ENCODE results near the gene NECAB3. TPM values are rescaled to one million over a fixed set of nuclear protein-coding genes. Genes with fewer than 3 reads are reported as not detected.

Gene NECAB3
- total and polyA plus RNA-seq, 7 donors: 37.8 to 98.0 (median 63.7) TPM

DNA sequence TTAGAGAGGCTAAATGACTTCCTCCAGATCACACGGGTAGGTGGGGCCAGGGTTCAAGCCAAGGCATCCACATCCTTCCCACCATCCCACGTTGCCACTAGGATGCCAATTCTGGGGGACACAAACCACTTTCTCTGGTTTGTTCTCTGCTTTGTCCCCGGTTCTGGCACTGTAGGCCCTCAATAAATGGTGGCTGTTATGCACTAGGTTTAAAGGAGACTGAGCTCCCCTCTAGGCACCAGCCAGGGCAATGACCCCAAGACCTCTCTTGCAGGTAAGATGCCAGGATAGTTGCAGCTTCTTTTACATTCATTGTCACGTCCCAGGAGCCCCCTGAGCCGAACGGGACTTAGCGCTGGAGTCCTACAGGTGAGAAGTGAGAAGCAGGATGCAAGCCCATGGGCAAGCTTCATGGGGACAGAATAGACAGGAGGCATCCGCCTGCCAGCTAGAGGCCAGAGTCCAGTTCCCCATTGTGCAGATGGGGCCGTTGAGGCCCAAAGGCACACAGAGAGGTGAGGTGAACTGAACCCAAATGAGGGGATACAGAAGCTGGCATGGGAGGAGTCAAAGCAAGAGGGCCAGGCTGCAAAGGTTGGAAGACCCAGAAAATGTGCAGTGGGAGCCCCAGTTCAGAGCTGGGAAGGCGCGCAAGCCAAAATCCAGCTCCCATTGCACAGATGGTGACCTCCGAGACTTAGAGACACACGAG, 45.2 kb upstream of the NECAB3 start:
- peaks cover 10% of the 10 kb centered on the region for H3K4me1 ChIP-seq
- TF ChIP-seq, protein P1, sequence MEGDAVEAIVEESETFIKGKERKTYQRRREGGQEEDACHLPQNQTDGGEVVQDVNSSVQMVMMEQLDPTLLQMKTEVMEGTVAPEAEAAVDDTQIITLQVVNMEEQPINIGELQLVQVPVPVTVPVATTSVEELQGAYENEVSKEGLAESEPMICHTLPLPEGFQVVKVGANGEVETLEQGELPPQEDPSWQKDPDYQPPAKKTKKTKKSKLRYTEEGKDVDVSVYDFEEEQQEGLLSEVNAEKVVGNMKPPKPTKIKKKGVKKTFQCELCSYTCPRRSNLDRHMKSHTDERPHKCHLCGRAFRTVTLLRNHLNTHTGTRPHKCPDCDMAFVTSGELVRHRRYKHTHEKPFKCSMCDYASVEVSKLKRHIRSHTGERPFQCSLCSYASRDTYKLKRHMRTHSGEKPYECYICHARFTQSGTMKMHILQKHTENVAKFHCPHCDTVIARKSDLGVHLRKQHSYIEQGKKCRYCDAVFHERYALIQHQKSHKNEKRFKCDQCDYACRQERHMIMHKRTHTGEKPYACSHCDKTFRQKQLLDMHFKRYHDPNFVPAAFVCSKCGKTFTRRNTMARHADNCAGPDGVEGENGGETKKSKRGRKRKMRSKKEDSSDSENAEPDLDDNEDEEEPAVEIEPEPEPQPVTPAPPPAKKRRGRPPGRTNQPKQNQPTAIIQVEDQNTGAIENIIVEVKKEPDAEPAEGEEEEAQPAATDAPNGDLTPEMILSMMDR (IDR thresholded peaks at IDR 0.05): no peak
- intact Hi-C loops (cut with DNase I): no loop called here

GRCh38 chr20:33716498-33716897, 42.3 kb upstream of the NECAB3 start:
- H3K36me3 ChIP-seq (ENCODE audit: insufficient read depth in 1 of 2, low read depth in 1 of 2): peaks cover 0 to 38% of the 10 kb centered on the region in 2 donors
- ATAC-seq: no peak
- H3K4me3 ChIP-seq: no peak overlapping the region
- TF ChIP-seq, protein P1 (IDR thresholded peaks at IDR 0.05): no peak
- DNase-seq: no peak
- intact Hi-C loops (cut with DNase I): no loop called here
- 89 to 94% (median 90%) methylated on average over 2 of the region's 2 CpGs for WGBS, 3 donors
- no peak overlapping the region for H3K27ac ChIP-seq
- H3K9me3 ChIP-seq: no peaks in the 10 kb centered on the region
- no peaks in the 10 kb centered on the region for H3K27me3 ChIP-seq (ENCODE audit: insufficient read depth in 3 of 3, low read length in 2 of 3)
- peaks cover 10% of the 10 kb centered on the region for H3K4me1 ChIP-seq

More for the DNA sequence above, 45.2 kb upstream of the NECAB3 start:
- no peaks in the 10 kb centered on the region for H3K27me3 ChIP-seq (ENCODE audit: insufficient read depth in 3 of 3, low read length in 2 of 3)
- 42 to 49% (median 42%) methylated on average over 13 of the region's 13 CpGs for WGBS, 3 donors
- H3K9me3 ChIP-seq: no peaks in the 10 kb centered on the region
- ATAC-seq (no peak), DNase-seq (no peak)
- peak overlapping the region; percentile 84 for H3K27ac ChIP-seq
- H3K4me3 ChIP-seq: peak overlapping the region; percentile 89
- peaks cover 0 to 9% of the 10 kb centered on the region in 2 donors for H3K36me3 ChIP-seq (ENCODE audit: insufficient read depth in 1 of 2, low read depth in 1 of 2)

GRCh38 chr20:33713865-33714367, 39.7 kb upstream of the NECAB3 start:
- Histone ChIP-seq H3K4me1 (peaks cover 4% of the 10 kb centered on the region), H3K4me3 (no peak overlapping the region), H3K27ac (no peak overlapping the region), H3K36me3 (ENCODE audit: insufficient read depth in 1 of 2, low read depth in 1 of 2) (peaks cover 0 to 49% of the 10 kb centered on the region in 2 donors), H3K9me3 (no peaks in the 10 kb centered on the region), H3K27me3 (ENCODE audit: insufficient read depth in 3 of 3, low read length in 2 of 3) (no peaks in the 10 kb centered on the region)
- no peak for ATAC-seq
- TF ChIP-seq, protein P1 (IDR thresholded peaks at IDR 0.05): no peak
- intact Hi-C loops (cut with DNase I): no loop called here
- WGBS, 3 donors: 80 to 83% (median 83%) methylated on average over 10 of the region's 10 CpGs
- no peak for DNase-seq

DNA sequence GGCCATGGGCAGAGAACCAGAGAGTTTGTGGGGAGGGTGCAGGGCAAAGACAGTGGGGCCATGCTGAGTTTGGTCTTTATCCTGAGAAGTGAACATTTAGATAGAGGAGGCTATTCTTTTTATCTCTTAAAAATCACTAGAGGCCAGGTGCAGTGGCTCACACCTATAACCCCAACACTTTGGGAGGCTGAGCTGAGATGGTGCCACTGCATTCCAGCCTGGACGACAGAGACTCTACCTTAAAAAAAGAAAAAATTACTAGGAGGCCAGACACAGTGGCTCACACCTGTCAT, 37.2 kb upstream of the NECAB3 start:
- Histone ChIP-seq H3K27me3 (ENCODE audit: insufficient read depth in 3 of 3, low read length in 2 of 3) (no peaks in the 10 kb centered on the region), H3K36me3 (ENCODE audit: insufficient read depth in 1 of 2, low read depth in 1 of 2) (peaks cover 0 to 69% of the 10 kb centered on the region in 2 donors), H3K27ac (no peak overlapping the region), H3K9me3 (no peaks in the 10 kb centered on the region), H3K4me1 (no peaks in the 10 kb centered on the region), H3K4me3 (no peak overlapping the region)
- ATAC-seq (no peak), DNase-seq (no peak)
- WGBS, 3 donors: 47 to 85% (median 77%) methylated on average over 1 of the region's 1 CpG
- intact Hi-C loops (cut with DNase I): no loop called here
- TF ChIP-seq, protein P1 (IDR thresholded peaks at IDR 0.05): no peak
